ENCODE measurements around the gene FSTL4. TPM values are rescaled to one million over a fixed set of nuclear protein-coding genes. Genes with fewer than 3 reads are reported as not detected.

Gene FSTL4
- polyA plus RNA-seq, 1 donor (not counting 4 experiments of a cell fraction or from before 2014, with no cell fraction given): 1.7 TPM

DNA sequence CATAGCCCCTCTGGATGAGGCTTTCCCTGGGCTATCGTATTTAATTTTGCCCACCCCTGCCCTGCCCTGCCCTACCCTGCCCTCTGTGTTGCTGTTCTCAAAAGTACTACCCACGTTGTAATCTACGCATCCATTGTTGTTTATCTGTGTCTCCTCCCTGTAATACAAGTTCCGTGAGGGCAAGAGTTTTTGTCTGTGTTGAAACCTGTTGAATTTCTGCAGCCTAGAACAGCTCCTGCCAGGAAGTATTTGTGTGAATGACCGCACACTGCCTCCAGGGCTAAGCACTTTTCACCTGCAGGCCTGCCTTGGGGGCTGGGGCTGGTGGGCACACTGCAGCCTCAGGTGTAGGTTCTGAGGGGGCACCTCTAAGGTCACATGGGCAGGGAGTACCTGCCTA, 315.7 kb downstream of the FSTL4 start:
- H2AFZ ChIP-seq (ENCODE audit: control insufficient read depth, low read length): no peak overlapping the region
- H3K9ac ChIP-seq (ENCODE audit: control insufficient read depth, extremely low read depth, insufficient read depth, low read length): no peak overlapping the region
- FAIRE-seq (no peak), DNase-seq (ENCODE audit: low read depth, low spot score) (no peak)
- H3K79me2 ChIP-seq (ENCODE audit: control insufficient read depth, insufficient read depth, low read length): no peaks in the 10 kb centered on the region
- no peaks in the 10 kb centered on the region for H4K20me1 ChIP-seq (ENCODE audit: control insufficient read depth, extremely low read depth, insufficient read depth, low read length)
- peaks cover 2% of the 10 kb centered on the region for H3K27me3 ChIP-seq (ENCODE audit: control insufficient read depth, extremely low read depth, insufficient read depth, low read length)
- H3K9me1 ChIP-seq (ENCODE audit: control insufficient read depth, extremely low read depth, insufficient read depth, low read length): no peaks in the 10 kb centered on the region
- H3K4me1 ChIP-seq (ENCODE audit: control insufficient read depth, extremely low read depth, insufficient read depth, low read length): peaks cover 18% of the 10 kb centered on the region
- H3K4me2 ChIP-seq (ENCODE audit: control insufficient read depth, extremely low read depth, insufficient read depth, low read depth, low read length): no peak overlapping the region
- no peaks in the 10 kb centered on the region for H3K9me3 ChIP-seq (ENCODE audit: control insufficient read depth, low read depth, low read length)
- dilution Hi-C loops (cut with MboI; ENCODE audit: extremely low pct_ligation_motif_present, low sequenced_read_pairs): no loop called here
- H3K4me3 ChIP-seq (ENCODE audit: control insufficient read depth in 2 of 3, extremely low read depth in 1 of 3, insufficient read depth in 2 of 3, low read depth in 1 of 3, low read length in 3 of 3): no peak overlapping the region
- TF ChIP-seq, protein P1, sequence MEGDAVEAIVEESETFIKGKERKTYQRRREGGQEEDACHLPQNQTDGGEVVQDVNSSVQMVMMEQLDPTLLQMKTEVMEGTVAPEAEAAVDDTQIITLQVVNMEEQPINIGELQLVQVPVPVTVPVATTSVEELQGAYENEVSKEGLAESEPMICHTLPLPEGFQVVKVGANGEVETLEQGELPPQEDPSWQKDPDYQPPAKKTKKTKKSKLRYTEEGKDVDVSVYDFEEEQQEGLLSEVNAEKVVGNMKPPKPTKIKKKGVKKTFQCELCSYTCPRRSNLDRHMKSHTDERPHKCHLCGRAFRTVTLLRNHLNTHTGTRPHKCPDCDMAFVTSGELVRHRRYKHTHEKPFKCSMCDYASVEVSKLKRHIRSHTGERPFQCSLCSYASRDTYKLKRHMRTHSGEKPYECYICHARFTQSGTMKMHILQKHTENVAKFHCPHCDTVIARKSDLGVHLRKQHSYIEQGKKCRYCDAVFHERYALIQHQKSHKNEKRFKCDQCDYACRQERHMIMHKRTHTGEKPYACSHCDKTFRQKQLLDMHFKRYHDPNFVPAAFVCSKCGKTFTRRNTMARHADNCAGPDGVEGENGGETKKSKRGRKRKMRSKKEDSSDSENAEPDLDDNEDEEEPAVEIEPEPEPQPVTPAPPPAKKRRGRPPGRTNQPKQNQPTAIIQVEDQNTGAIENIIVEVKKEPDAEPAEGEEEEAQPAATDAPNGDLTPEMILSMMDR (optimal IDR thresholded peaks at IDR 0.05 in 1 of 3, IDR thresholded peaks at IDR 0.05 in 1 of 3, conservative IDR thresholded peaks at IDR 0.05 in 1 of 3; ENCODE audit: extremely low read depth in 1 of 3, insufficient read depth in 2 of 3, low read length in 3 of 3): no peak
- TF ChIP-seq EZH2 (IDR thresholded peaks at IDR 0.05; ENCODE audit: low read length): no peak
- H3K27ac ChIP-seq (ENCODE audit: control insufficient read depth, insufficient read depth, low read length): no peak overlapping the region
- H3K36me3 ChIP-seq (ENCODE audit: control insufficient read depth in 2 of 2, extremely low read depth in 1 of 2, insufficient read depth in 2 of 2, low read length in 2 of 2): no peaks in the 10 kb centered on the region

DNA sequence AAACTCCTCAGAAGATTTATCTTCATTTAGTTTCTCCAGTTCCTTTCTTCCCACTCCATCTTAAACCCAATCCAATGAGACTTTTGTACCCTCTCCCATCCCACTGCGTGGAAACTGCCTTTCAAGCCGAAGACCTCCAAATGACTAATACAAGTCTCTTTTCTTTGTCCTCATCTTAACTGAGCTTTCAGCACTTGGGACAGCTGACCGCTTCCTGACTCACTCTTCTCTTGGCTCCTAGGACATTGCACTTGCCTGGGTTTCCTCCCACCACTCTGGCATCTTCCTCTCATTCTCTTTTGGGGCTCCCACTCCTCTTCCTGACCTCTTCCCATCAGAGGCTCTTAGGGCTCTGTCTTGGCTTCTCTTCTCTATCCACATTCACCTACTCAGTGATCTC, 316.8 kb downstream of the FSTL4 start:
- Histone ChIP-seq H3K4me3 (ENCODE audit: control insufficient read depth in 2 of 3, extremely low read depth in 1 of 3, insufficient read depth in 2 of 3, low read depth in 1 of 3, low read length in 3 of 3) (no peak overlapping the region), H3K9ac (ENCODE audit: control insufficient read depth, extremely low read depth, insufficient read depth, low read length) (no peak overlapping the region), H3K27me3 (ENCODE audit: control insufficient read depth, extremely low read depth, insufficient read depth, low read length) (peaks cover 2% of the 10 kb centered on the region), H4K20me1 (ENCODE audit: control insufficient read depth, extremely low read depth, insufficient read depth, low read length) (no peaks in the 10 kb centered on the region), H3K9me3 (ENCODE audit: control insufficient read depth, low read depth, low read length) (no peaks in the 10 kb centered on the region), H3K27ac (ENCODE audit: control insufficient read depth, insufficient read depth, low read length) (no peak overlapping the region), H3K9me1 (ENCODE audit: control insufficient read depth, extremely low read depth, insufficient read depth, low read length) (no peaks in the 10 kb centered on the region), H3K4me2 (ENCODE audit: control insufficient read depth, extremely low read depth, insufficient read depth, low read depth, low read length) (no peak overlapping the region), H3K4me1 (ENCODE audit: control insufficient read depth, extremely low read depth, insufficient read depth, low read length) (peaks cover 22% of the 10 kb centered on the region), H3K79me2 (ENCODE audit: control insufficient read depth, insufficient read depth, low read length) (no peaks in the 10 kb centered on the region), H2AFZ (ENCODE audit: control insufficient read depth, low read length) (no peak overlapping the region), H3K36me3 (ENCODE audit: control insufficient read depth in 2 of 2, extremely low read depth in 1 of 2, insufficient read depth in 2 of 2, low read length in 2 of 2) (no peaks in the 10 kb centered on the region)
- dilution Hi-C loops (cut with MboI; ENCODE audit: extremely low pct_ligation_motif_present, low sequenced_read_pairs): no loop called here
- no peak for DNase-seq (ENCODE audit: low read depth, low spot score)
- TF ChIP-seq EZH2 (IDR thresholded peaks at IDR 0.05; ENCODE audit: low read length): no peak
- TF ChIP-seq, protein P1 (optimal IDR thresholded peaks at IDR 0.05 in 1 of 3, IDR thresholded peaks at IDR 0.05 in 1 of 3, conservative IDR thresholded peaks at IDR 0.05 in 1 of 3; ENCODE audit: extremely low read depth in 1 of 3, insufficient read depth in 2 of 3, low read length in 3 of 3): no peak
- peak; percentile 34 for FAIRE-seq

Measured in keratinocyte (primary cell).